HEK293 (cell line): Measurements from ENCODE around the gene USP35.

Experiments
- ATF2 ChIP-seq: fragments of 450-650 bp; formaldehyde crosslinking; IDR thresholded peaks from 2 replicates; pipeline ENCODE4 v1.5.1; 2016; ENCODE audit warnings: missing biosample characterization, missing genetic modification characterization, low read depth
- CTCF ChIP-seq: fragments of 450-650 bp; formaldehyde crosslinking; IDR thresholded peaks from 2 replicates; pipeline ENCODE4 v1.5.1; 2016; ENCODE audit warnings: missing biosample characterization, missing genetic modification characterization
- PRDM1 ChIP-seq: fragments of 450-650 bp; formaldehyde crosslinking; IDR thresholded peaks from 2 replicates; pipeline ENCODE4; 2016; ENCODE audit warnings: missing biosample characterization, missing genetic modification characterization
- REPIN1 ChIP-seq: fragments of 450-650 bp; formaldehyde crosslinking; IDR thresholded peaks from 2 replicates; pipeline ENCODE4 v1.5.1; 2017; ENCODE audit warnings: missing biosample characterization, missing genetic modification characterization, low read depth
- WT1 ChIP-seq: fragments of 450-650 bp; formaldehyde crosslinking; IDR thresholded peaks from 2 replicates; pipeline ENCODE4 v1.5.1; 2016; ENCODE audit warnings: missing biosample characterization, missing genetic modification characterization
- ZBTB1 ChIP-seq: fragments of 450-650 bp; formaldehyde crosslinking; IDR thresholded peaks from 2 replicates; pipeline ENCODE4 v1.5.1; 2016; ENCODE audit warnings: missing biosample characterization, missing genetic modification characterization
- ZBTB49 ChIP-seq: fragments of 450-650 bp; formaldehyde crosslinking; IDR thresholded peaks from 2 replicates; pipeline ENCODE4 v1.5.1; 2016; ENCODE audit warnings: missing biosample characterization, missing genetic modification characterization, low read depth
- ZEB2 ChIP-seq: fragments of 450-650 bp; formaldehyde crosslinking; IDR thresholded peaks from 2 replicates; pipeline ENCODE4 v1.5.1; 2016; ENCODE audit warnings: missing biosample characterization, missing genetic modification characterization
- ZNF184 ChIP-seq: fragments of 450-650 bp; IDR thresholded peaks from 2 replicates; pipeline ENCODE4 v1.5.1; 2018; ENCODE audit warnings: missing biosample characterization, mild to moderate bottlenecking, missing genetic modification characterization
- ZNF223 ChIP-seq: fragments of 450-650 bp; formaldehyde crosslinking; IDR thresholded peaks from 2 replicates; pipeline ENCODE4 v1.5.1; 2016; ENCODE audit warnings: missing biosample characterization, missing genetic modification characterization
- ZNF24 ChIP-seq: fragments of 450-650 bp; formaldehyde crosslinking; IDR thresholded peaks from 2 replicates; pipeline ENCODE4 v1.5.1; 2016; ENCODE audit warnings: missing biosample characterization, missing genetic modification characterization
- ZNF350 ChIP-seq: fragments of 450-650 bp; formaldehyde crosslinking; IDR thresholded peaks from 2 replicates; pipeline ENCODE4 v1.5.0; 2017; ENCODE audit warnings: missing biosample characterization, mild to moderate bottlenecking, missing genetic modification characterization
- ZNF510 ChIP-seq: fragments of 450-650 bp; formaldehyde crosslinking; IDR thresholded peaks from 2 replicates; pipeline ENCODE4 v1.5.1; 2018; ENCODE audit warnings: mild to moderate bottlenecking, missing genetic modification characterization, missing biosample characterization; ENCODE audit not compliant: insufficient replicate concordance

- TF ChIP-seq REPIN1 (tag by site-specific recombination) (no peak), ATF2 (tag by site-specific recombination) (no peak), WT1 (tag by site-specific recombination) (no peak), CTCF (no peak), ZNF510 (tag by site-specific recombination) (no peak), ZNF350 (tag by site-specific recombination) (no peak), ZEB2 (tag by site-specific recombination) (no peak), ZBTB1 (tag by site-specific recombination) (no peak), ZNF24 (tag by site-specific recombination) (no peak), ZNF223 (tag by site-specific recombination) (no peak), ZNF184 (tag by site-specific recombination) (no peak), PRDM1 (no peak), ZBTB49 (no peak)
These were observed 17.7 kb upstream of the USP35 start for GRCh38 chr11:78170874-78171549.
